ENCODE results near the gene TRIM60. TPM values are rescaled to one million over a fixed set of nuclear protein-coding genes. Genes with fewer than 3 reads are reported as not detected.
"Not testable (repeated sequence)": the region's sequence is repeated elsewhere in the genome, so short reads cannot be mapped to it uniquely, and the experiment has no call there.

TRIM60 gene
- not detected for total RNA-seq

DNA sequence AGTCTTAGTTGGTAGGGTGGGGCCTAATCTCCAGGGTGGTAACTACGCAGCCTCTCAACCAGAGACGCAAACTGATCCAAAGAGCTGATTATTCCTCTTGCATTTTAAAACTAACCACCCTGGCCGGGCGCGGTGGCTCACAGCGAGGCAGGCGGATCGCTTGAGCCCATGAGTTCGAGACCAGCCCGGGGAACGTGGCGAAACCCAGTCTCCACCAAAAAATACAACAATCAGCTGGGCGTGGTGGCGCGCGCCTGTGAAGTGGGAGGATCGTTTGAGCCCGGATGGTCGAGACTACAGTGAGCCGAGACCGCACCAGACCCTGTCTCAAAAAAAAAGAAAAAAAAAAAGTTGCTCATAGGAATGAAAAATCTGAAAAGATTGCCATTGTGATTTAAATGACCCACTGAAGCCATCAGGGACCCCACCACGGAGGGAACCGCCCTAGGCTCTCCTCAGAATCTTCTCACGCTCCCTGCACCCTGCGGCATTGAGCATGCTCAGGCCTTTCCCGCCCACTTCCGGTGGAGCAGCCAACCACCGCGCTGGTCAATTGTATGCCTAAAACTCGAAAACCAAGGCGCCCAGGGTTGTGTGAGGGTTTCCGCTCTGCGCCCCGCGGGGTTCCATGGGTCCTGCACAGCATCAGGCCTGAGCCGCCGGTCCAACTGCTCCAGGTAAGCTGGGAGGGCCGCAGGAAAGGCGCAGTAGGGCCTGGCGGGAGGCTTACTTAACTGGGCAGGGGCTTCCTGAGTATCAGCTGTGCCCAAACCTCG lies at the start of gene TRIM60:
TSS of gene TRIM60 (plus strand) at position 564 of the 776 bp plus-strand sequence. CDS start 8,074 bp downstream, outside the sequence.
- peaks cover 8% of the 10 kb centered on the region for H3K27me3 Mint-ChIP-seq (ENCODE audit: low read depth)
- H3K9me3 Mint-ChIP-seq, result no peaks in the 10 kb centered on the region
- DNase-seq (no peak), ATAC-seq (replicated peaks in 1 of 2) (no peak)
- H3K36me3 Mint-ChIP-seq (ENCODE audit: insufficient read depth in 2 of 2), result no peaks in the 10 kb centered on the region
- no peak within 1 kb of the TSS for H3K4me3 Mint-ChIP-seq
- no peaks in the 10 kb centered on the region for H3K4me1 Mint-ChIP-seq (ENCODE audit: low read depth)
- H3K27ac Mint-ChIP-seq, result no peak within 1 kb of the TSS

GRCh38 chr4:164989471-164989870 lies 42.3 kb upstream of the TRIM60 start:
- no peak overlapping the region for H3K4me3 Mint-ChIP-seq
- ATAC-seq (replicated peaks in 1 of 2) (no peak), DNase-seq (no peak)
- H3K27ac Mint-ChIP-seq, result no peak overlapping the region
- H3K9me3 Mint-ChIP-seq, result no peaks in the 10 kb centered on the region
- H3K4me1 Mint-ChIP-seq (ENCODE audit: low read depth), result no peaks in the 10 kb centered on the region
- no peaks in the 10 kb centered on the region for H3K36me3 Mint-ChIP-seq (ENCODE audit: insufficient read depth in 2 of 2)
- H3K27me3 Mint-ChIP-seq (ENCODE audit: low read depth), result peaks cover 10% of the 10 kb centered on the region

DNA sequence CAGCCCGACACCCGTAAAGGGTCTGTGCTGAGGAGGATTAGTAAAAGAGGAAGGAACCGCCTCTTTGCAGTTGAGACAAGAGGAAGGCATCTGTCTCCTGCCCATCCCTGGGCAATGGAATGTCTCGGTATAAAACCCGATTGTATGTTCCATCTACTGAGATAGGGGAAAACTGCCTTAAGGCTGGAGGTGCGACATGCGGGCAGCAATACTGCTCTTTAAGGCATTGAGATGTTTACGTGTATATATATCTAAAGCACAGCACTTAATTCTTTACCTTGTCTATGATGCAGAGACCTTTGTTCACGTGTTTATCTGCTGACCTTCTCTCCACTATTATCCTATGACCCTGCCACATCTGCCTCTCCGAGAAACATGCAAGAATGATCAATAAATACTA lies 41.0 kb upstream of the TRIM60 start:
- not testable (repeated sequence) for H3K27ac Mint-ChIP-seq; H3K4me3 Mint-ChIP-seq; DNase-seq; H3K4me1 Mint-ChIP-seq (ENCODE audit: low read depth); ATAC-seq (replicated peaks in 1 of 2); H3K27me3 Mint-ChIP-seq (ENCODE audit: low read depth); H3K36me3 Mint-ChIP-seq (ENCODE audit: insufficient read depth in 2 of 2); H3K9me3 Mint-ChIP-seq

DNA sequence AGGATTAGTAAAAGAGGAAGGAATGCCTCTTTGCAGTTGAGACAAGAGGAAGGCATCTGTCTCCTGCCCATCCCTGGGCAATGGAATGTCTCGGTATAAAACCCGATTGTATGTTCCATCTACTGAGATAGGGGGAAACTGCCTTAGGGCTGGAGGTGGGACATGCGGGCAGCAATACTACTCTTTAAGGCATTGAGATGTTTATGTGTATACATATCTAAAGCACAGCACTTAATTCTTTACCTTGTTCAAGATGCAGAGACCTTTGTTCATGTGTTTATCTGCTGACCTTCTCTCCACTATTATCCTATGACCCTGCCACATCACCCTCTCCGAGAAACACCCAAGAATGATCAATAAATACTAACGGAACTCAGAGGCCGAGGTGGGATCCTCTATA lies 35.7 kb upstream of the TRIM60 start:
- H3K36me3 Mint-ChIP-seq (ENCODE audit: insufficient read depth in 2 of 2); H3K4me3 Mint-ChIP-seq; H3K9me3 Mint-ChIP-seq; H3K27ac Mint-ChIP-seq; H3K4me1 Mint-ChIP-seq (ENCODE audit: low read depth); ATAC-seq (replicated peaks in 1 of 2); DNase-seq: not testable (repeated sequence)
- H3K27me3 Mint-ChIP-seq (ENCODE audit: low read depth), result peaks cover 33% of the 10 kb centered on the region

DNA sequence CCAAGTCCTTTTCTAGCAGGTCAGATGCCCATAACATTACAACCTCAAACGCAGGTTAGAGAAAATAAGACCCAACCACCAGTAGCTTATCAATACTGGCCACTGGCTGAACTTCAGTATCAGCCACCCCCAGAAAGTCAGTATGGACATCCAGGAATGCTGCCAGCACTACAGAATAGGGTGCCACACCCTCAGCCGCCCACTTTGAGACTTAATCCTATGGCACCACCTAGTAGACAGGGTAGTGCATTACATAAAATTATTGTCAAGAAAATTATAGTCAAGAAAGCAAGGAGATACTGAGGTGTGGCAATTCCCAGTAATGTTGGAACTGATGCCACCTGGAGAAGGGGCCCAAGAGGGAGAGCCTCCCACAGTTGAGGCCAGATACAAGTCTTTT lies 34.5 kb upstream of the TRIM60 start:
- Mint-ChIP-seq H3K4me3 (no peak overlapping the region), H3K9me3 (no peaks in the 10 kb centered on the region), H3K27me3 (ENCODE audit: low read depth) (peaks cover 30% of the 10 kb centered on the region), H3K36me3 (ENCODE audit: insufficient read depth in 2 of 2) (no peaks in the 10 kb centered on the region), H3K27ac (no peak overlapping the region), H3K4me1 (ENCODE audit: low read depth) (no peaks in the 10 kb centered on the region)
- DNase-seq (no peak), ATAC-seq (replicated peaks in 1 of 2) (no peak)

DNA sequence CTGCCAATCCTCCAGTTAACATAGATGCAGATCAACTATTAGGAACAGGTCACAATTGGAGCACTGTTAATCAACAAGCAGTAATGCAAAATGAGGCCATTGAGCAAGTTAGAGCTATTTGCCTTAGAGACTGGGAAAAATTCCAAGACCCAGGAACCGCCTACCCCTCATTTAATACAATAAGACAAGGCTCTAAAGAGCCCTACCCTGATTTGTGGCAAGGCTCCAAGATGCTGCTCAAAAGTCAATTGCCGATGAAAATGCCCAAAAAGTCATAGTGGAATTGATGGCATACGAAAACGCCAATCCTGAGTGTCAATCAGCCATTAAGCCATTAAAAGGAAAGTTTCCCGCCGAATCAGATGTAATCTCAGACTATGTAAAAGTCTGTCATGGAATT lies 33.9 kb upstream of the TRIM60 start:
- Mint-ChIP-seq H3K4me1 (ENCODE audit: low read depth) (no peaks in the 10 kb centered on the region), H3K27ac (no peak overlapping the region)

DNA sequence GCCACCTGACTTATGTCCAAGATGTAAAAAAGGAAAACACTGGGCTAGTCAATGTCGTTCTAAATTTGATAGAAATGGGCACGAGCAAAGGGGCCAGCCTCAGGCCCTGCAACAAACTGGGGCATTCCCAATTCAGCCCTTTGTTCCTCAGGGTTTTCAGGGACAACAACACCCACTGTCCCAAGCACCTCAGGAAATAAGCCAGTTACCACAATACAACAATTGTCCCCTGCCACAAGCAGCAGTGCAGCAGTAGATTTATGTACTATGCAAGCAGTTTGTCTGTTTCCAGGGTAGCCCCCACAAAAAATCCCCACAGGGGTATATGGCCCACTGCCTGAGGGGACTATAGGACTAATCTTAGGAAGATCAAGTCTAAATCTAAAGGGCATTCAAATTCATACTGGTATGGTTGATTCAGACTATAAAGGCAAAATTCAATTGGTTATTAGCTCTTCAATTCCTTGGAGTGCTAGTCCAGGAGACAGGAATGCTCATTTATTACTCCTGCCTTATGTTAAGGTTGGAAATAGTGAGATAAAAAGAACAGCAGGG lies 33.2 kb upstream of the TRIM60 start:
- H3K36me3 Mint-ChIP-seq (ENCODE audit: insufficient read depth in 2 of 2); H3K27ac Mint-ChIP-seq; DNase-seq; H3K9me3 Mint-ChIP-seq; ATAC-seq (replicated peaks in 1 of 2); H3K4me1 Mint-ChIP-seq (ENCODE audit: low read depth); H3K4me3 Mint-ChIP-seq: not testable (repeated sequence)
- peaks cover 34% of the 10 kb centered on the region for H3K27me3 Mint-ChIP-seq (ENCODE audit: low read depth)

More for the DNA sequence above, 33.9 kb upstream of the TRIM60 start:
- no peaks in the 10 kb centered on the region for H3K9me3 Mint-ChIP-seq
- H3K4me3 Mint-ChIP-seq, result no peak overlapping the region
- DNase-seq, result no peak
- no peak for ATAC-seq (replicated peaks in 1 of 2)
- H3K27me3 Mint-ChIP-seq (ENCODE audit: low read depth), result peaks cover 34% of the 10 kb centered on the region
- no peaks in the 10 kb centered on the region for H3K36me3 Mint-ChIP-seq (ENCODE audit: insufficient read depth in 2 of 2)

DNA sequence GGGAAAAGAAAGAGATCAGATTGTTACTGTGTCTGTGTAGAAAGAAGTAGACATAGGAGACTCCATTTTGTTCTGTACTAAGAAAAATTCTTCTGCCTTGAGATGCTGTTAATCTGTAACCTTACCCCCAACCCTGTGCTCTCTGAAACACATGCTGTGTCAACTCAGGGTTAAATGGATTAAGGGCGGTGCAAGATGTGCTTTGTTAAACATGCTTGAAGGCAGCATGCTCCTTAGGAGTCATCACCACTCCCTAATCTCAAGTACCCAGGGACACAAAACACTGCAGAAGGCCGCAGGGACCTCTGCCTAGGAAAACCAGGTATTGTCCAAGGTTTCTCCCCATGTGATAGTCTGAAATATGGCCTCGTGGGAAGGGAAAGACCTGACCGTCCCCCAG lies 29.8 kb upstream of the TRIM60 start:
- not testable (repeated sequence) for H3K36me3 Mint-ChIP-seq (ENCODE audit: insufficient read depth in 2 of 2); H3K9me3 Mint-ChIP-seq; DNase-seq; H3K4me1 Mint-ChIP-seq (ENCODE audit: low read depth); ATAC-seq (replicated peaks in 1 of 2); H3K27ac Mint-ChIP-seq; H3K4me3 Mint-ChIP-seq
- H3K27me3 Mint-ChIP-seq (ENCODE audit: low read depth), result peaks cover 40% of the 10 kb centered on the region

DNA sequence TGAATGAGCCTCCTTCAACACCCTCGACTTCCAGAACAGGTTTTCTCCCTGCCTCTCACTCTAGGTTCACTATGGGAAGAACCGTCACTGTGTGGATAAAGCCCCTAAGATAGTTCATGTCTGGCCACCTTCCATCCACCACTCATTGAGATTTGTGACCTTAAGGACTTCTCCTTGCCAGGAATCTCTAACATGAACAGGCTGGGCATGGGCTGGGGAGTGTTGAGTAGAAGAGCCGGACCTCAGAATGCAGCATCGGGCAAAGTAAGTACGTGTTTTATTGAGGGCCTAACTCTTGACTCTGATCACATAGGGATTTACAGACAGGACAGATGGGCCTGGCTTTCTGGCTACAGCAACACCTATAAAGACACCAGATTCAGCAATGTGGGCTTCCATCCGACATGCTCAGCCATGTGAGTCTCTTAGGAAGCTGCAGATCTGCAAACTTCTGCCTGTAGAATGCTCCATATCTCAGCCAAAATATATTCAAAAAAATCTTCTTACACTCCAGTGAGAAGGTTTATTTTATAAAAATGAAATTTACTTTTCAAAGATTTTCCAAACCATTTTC lies 26.4 kb upstream of the TRIM60 start:
- Mint-ChIP-seq H3K36me3 (ENCODE audit: insufficient read depth in 2 of 2) (no peaks in the 10 kb centered on the region), H3K27ac (no peak overlapping the region), H3K9me3 (no peaks in the 10 kb centered on the region), H3K4me3 (no peak overlapping the region), H3K4me1 (ENCODE audit: low read depth) (peaks cover 13% of the 10 kb centered on the region), H3K27me3 (ENCODE audit: low read depth) (peaks cover 36% of the 10 kb centered on the region)
- ATAC-seq (replicated peaks in 1 of 2) (no peak), DNase-seq (no peak)

- DNase-seq (no peak), ATAC-seq (replicated peaks in 1 of 2) (no peak)
- no peak overlapping the region for H3K27ac Mint-ChIP-seq
- peaks cover 46% of the 10 kb centered on the region for H3K27me3 Mint-ChIP-seq (ENCODE audit: low read depth)
- no peaks in the 10 kb centered on the region for H3K9me3 Mint-ChIP-seq
- H3K4me3 Mint-ChIP-seq, result no peak overlapping the region
- H3K36me3 Mint-ChIP-seq (ENCODE audit: insufficient read depth in 2 of 2), result no peaks in the 10 kb centered on the region
- peaks cover 13% of the 10 kb centered on the region for H3K4me1 Mint-ChIP-seq (ENCODE audit: low read depth)
Measured at GRCh38 chr4:165006456-165006855, 25.3 kb upstream of the TRIM60 start.

DNA sequence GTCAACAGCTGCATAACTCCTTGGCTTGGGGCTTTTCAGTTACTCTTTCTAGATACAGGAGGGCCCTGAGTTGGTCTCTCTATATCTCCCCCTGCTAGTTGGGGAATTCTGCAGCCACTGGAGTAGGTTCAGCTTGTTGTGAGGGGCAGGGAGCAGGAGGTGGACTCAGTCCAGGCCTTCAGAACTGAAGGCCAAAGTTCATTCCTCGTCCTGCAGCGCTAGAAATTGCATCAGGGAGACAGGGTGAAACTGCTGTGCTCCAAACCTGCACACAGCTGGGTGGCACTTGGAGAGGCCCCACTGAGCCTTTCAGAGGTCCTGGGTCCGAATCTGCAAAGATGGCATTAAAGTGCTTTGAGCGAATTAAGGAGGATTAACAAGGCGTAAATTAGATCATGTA lies 24.9 kb upstream of the TRIM60 start:
- H3K4me3 Mint-ChIP-seq, result no peak overlapping the region
- ATAC-seq (replicated peaks in 1 of 2) (no peak), DNase-seq (no peak)
- peaks cover 13% of the 10 kb centered on the region for H3K4me1 Mint-ChIP-seq (ENCODE audit: low read depth)
- H3K27ac Mint-ChIP-seq, result no peak overlapping the region
- no peaks in the 10 kb centered on the region for H3K9me3 Mint-ChIP-seq
- H3K27me3 Mint-ChIP-seq (ENCODE audit: low read depth), result peaks cover 50% of the 10 kb centered on the region
- H3K36me3 Mint-ChIP-seq (ENCODE audit: insufficient read depth in 2 of 2), result no peaks in the 10 kb centered on the region

DNA sequence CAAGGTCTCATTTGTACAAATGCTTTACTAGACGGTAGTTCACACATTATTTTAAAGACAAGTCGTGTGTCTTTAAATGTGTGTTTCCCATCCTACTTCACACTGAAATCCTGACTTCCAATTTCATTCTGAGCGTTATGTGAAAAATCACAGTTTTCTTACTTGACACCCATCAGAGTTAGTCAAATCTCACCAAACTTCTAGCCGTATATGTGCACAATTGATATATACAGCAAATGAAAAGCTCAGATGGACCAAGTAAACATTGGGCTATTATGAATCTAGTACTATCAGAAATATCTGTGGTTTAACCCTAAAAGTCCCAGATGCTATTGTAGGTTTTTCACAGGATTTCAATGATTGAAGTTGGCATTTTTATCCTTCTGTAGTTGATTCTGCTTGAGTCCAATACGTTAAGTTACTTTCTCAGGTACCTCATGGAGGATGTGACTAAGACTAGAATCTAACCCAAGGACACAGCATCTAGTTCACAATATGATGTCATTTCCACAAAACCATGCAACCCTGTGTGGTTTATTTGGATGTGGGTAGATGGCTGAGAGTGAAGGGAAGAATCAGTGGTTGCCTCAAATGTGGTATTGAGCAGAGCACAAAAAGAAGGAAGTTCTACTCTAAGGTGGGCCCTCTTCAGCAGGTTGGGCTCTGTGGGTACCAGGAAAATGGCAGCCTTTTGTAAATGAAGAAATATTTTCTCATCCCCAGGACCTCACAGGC lies 22.1 kb upstream of the TRIM60 start:
- peaks cover 13% of the 10 kb centered on the region for H3K4me1 Mint-ChIP-seq (ENCODE audit: low read depth)
- peak overlapping the region in 1 of 2 donors; percentile 36 for H3K4me3 Mint-ChIP-seq
- no peaks in the 10 kb centered on the region for H3K36me3 Mint-ChIP-seq (ENCODE audit: insufficient read depth in 2 of 2)
- H3K27ac Mint-ChIP-seq, result no peak overlapping the region
- no peaks in the 10 kb centered on the region for H3K9me3 Mint-ChIP-seq
- ATAC-seq (replicated peaks in 1 of 2), result peak; percentile 97 to 98
- H3K27me3 Mint-ChIP-seq (ENCODE audit: low read depth), result peaks cover 46% of the 10 kb centered on the region
- DNase-seq, result peak; percentile 63 to 65

DNA sequence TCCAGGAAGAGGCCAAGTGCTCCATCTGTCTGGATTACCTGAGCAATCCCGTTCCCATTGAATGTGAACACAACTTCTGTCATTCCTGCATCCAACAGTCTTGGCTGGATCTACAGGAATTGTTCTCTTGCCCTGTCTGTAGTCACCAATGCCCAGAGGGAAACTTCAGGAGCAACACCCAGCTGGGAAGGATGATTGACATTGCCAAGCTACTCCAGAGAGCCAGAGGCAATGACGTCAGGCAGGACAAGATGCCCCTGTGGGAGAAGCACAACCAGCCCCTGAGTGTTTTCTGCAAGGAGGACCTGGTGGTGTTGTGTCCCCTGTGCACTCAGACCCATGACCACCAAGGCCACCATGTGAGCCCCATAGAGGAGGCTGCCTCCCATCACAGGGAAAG lies 21.3 kb upstream of the TRIM60 start:
- Mint-ChIP-seq H3K9me3 (no peaks in the 10 kb centered on the region), H3K36me3 (ENCODE audit: insufficient read depth in 2 of 2) (no peaks in the 10 kb centered on the region), H3K4me3 (no peak overlapping the region), H3K27me3 (ENCODE audit: low read depth) (peaks cover 42% of the 10 kb centered on the region), H3K4me1 (ENCODE audit: low read depth) (peaks cover 13% of the 10 kb centered on the region), H3K27ac (no peak overlapping the region)
- no peak for ATAC-seq (replicated peaks in 1 of 2)
- no peak for DNase-seq
